PC-9 (cell line): ENCODE measurements around the gene DICER1. TPM values are rescaled to one million over a fixed set of nuclear protein-coding genes. Genes with fewer than 3 reads are reported as not detected.

Experiments used
- BruUV-seq: library from RNA; stranded (reverse); fragments of 400-500 nt; replicated peaks from 2 replicates; lab custom pipeline; 2021; lab: Mats Ljungman, UMichigan
- CTCF ChIA-PET: fragments of 300-600 bp; sonication (Branson Sonifier 250); formaldehyde crosslinking; loops from one replicate; lab custom pipeline; 2022; ENCODE audit warnings: antibody characterized with exemption; lab: Charles Lee
- POLR2A ChIA-PET: fragments of 300-600 bp; sonication (Branson Sonifier 250); formaldehyde crosslinking; loops from one replicate; lab custom pipeline; 2022; ENCODE audit warnings: antibody characterized with exemption; ENCODE audit not compliant: unreplicated experiment; lab: Charles Lee
- DNase-seq, 2 experiments: peaks; one replicate each; pipeline versions ENCODE4 v3.0.0 to v3.0.0-alpha.2; 2015 to 2022; ENCODE audit warnings: mixed read lengths in 1 of 2
- H2AFZ ChIP-seq: fragments of 200-600 bp; sonication (generic); 2 replicates; pipeline ENCODE4 v1.8.1; 2017; ENCODE audit warnings: antibody characterized with exemption
- H3F3A ChIP-seq: fragments of 200-600 bp; sonication (generic); 2 replicates; pipeline ENCODE4 v1.8.1; 2017; ENCODE audit warnings: antibody characterized with exemption, mild to moderate bottlenecking, low read depth; ENCODE audit not compliant: insufficient read depth
- H3K27ac ChIP-seq: fragments of 200-600 bp; sonication (generic); 2 replicates; pipeline ENCODE4 v1.6.1; 2016; ENCODE audit warnings: mixed run types
- H3K27me3 ChIP-seq: fragments of 200-600 bp; sonication (generic); 2 replicates; pipeline ENCODE4 v1.6.1; 2016; ENCODE audit warnings: low read depth, mixed run types; ENCODE audit not compliant: insufficient read depth
- H3K36me3 ChIP-seq: fragments of 200-600 bp; sonication (generic); 2 replicates; pipeline ENCODE4 v1.6.1; 2016; ENCODE audit warnings: low read depth, mixed run types
- H3K4me1 ChIP-seq: fragments of 200-600 bp; sonication (generic); replicated peaks from 2 replicates; pipeline ENCODE4 v1.6.1; 2016; ENCODE audit warnings: mixed run types; ENCODE audit not compliant: insufficient read depth
- H3K4me2 ChIP-seq: fragments of 200-600 bp; sonication (generic); 2 replicates; pipeline ENCODE4 v1.6.1; 2017; ENCODE audit warnings: mixed run types
- H3K4me3 ChIP-seq: fragments of 200-600 bp; sonication (generic); 2 replicates; pipeline ENCODE4 v1.6.1; 2016; ENCODE audit warnings: mixed run types
- H3K79me2 ChIP-seq: fragments of 200-600 bp; sonication (generic); 2 replicates; pipeline ENCODE4 v1.6.1; 2017; ENCODE audit warnings: low read depth, mixed run types
- H3K9me2 ChIP-seq: fragments of 200-600 bp; sonication (generic); 2 replicates; pipeline ENCODE4 v1.8.1; 2017; ENCODE audit warnings: mild to moderate bottlenecking; ENCODE audit not compliant: insufficient read depth
- H3K9me3 ChIP-seq: fragments of 200-600 bp; sonication (generic); 2 replicates; pipeline ENCODE4 v1.8.1; 2016; ENCODE audit warnings: low read depth; ENCODE audit not compliant: insufficient read depth
- H4K20me1 ChIP-seq: fragments of 200-600 bp; sonication (generic); 2 replicates; pipeline ENCODE4 v1.8.1; 2017; ENCODE audit not compliant: insufficient read depth
- EZH2 ChIP-seq: fragments of 200-600 bp; sonication (generic); IDR thresholded peaks from 2 replicates; pipeline ENCODE4 v1.8.0; 2017; ENCODE audit warnings: antibody characterized with exemption, low read depth
- intact Hi-C: fragments of 100-400 bp; cut with micrococcal nuclease; formaldehyde crosslinking; loops from one replicate; pipeline ENCODE4 v1.10.0; 2022; ENCODE audit not compliant: unreplicated experiment
- total RNA-seq: library from RNA; stranded (reverse); gene quantifications from 2 replicates; pipeline ENCODE4 v1.2.3, GENCODE V29; 2021
- TF ChIP-seq, protein P1 (sequence below): fragments of 200-600 bp; sonication (generic); conservative IDR thresholded peaks from 2 replicates; pipeline ENCODE4 v1.6.1; 2017; ENCODE audit warnings: mixed run types, antibody characterized with exemption, mild to moderate bottlenecking, moderate library complexity

Gene DICER1
- total RNA-seq, 1 experiment from 2014 or later: 15.1 TPM

DNA sequence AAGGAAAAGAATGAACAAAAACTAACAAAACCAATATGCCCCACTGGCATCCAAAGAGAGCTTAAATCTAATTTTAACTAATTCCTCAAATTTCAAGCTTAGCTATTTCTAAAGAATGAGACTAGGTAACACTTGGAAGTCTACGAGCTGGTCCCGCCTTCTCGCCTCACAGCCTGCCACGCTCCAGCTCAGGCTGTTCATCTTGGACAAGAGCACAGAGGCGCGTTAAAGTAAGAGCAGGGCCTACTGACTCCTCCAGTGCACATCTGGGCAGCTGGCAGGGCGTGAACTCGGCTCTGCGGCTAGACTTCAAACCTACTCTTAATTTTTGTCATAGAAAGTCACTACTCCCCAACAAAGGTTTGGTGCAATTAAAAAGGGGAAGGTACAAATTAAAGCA lies 64.6 kb downstream of the DICER1 start:
- Histone ChIP-seq H3K9me2 (no peaks in the 10 kb centered on the region), H3K79me2 (no peaks in the 10 kb centered on the region), H3K27ac (no peak overlapping the region), H4K20me1 (no peaks in the 10 kb centered on the region), H3K4me3 (no peak overlapping the region), H3K9me3 (no peaks in the 10 kb centered on the region), H3F3A (no peaks in the 10 kb centered on the region), H3K27me3 (no peaks in the 10 kb centered on the region), H3K4me1 (no peaks in the 10 kb centered on the region), H3K4me2 (no peak overlapping the region), H2AFZ (no peak overlapping the region), H3K36me3 (no peaks in the 10 kb centered on the region)
- TF ChIP-seq EZH2: no peak
- TF ChIP-seq, protein P1, sequence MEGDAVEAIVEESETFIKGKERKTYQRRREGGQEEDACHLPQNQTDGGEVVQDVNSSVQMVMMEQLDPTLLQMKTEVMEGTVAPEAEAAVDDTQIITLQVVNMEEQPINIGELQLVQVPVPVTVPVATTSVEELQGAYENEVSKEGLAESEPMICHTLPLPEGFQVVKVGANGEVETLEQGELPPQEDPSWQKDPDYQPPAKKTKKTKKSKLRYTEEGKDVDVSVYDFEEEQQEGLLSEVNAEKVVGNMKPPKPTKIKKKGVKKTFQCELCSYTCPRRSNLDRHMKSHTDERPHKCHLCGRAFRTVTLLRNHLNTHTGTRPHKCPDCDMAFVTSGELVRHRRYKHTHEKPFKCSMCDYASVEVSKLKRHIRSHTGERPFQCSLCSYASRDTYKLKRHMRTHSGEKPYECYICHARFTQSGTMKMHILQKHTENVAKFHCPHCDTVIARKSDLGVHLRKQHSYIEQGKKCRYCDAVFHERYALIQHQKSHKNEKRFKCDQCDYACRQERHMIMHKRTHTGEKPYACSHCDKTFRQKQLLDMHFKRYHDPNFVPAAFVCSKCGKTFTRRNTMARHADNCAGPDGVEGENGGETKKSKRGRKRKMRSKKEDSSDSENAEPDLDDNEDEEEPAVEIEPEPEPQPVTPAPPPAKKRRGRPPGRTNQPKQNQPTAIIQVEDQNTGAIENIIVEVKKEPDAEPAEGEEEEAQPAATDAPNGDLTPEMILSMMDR: no peak
- intact Hi-C loops: no loop called here
- ChIA-PET CTCF (no interaction called here), POLR2A (no interaction called here)
- no TSS peak for BruUV-seq
- DNase-seq: no peak

DNA sequence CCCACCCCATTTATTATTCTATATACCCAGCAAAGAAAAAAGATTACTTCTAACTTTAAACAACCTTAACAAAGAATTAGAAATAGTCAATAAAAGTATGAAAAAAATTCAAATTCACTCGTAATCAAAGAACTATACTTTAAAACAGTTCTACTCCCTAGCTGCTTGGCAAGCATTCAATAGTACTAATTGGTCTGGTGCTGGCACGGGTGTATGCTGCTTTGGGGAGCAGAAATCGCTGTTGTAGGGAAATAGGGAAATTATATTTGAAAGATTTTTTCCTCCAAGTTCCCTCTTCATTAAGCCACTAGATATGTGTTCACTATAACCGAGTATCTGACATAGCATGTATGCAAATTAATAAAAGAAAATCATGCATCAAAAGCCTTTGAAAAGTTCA lies 65.7 kb downstream of the DICER1 start:
- CTCF ChIA-PET: no interaction called here
- Histone ChIP-seq H4K20me1 (no peaks in the 10 kb centered on the region), H3K9me2 (no peaks in the 10 kb centered on the region), H3K4me2 (no peak overlapping the region), H3K27ac (no peak overlapping the region), H3K4me1 (no peaks in the 10 kb centered on the region), H3F3A (no peaks in the 10 kb centered on the region), H3K79me2 (no peaks in the 10 kb centered on the region), H2AFZ (no peak overlapping the region), H3K9me3 (no peaks in the 10 kb centered on the region), H3K36me3 (no peaks in the 10 kb centered on the region), H3K4me3 (no peak overlapping the region), H3K27me3 (no peaks in the 10 kb centered on the region)
- BruUV-seq: no TSS peak
- TF ChIP-seq EZH2: no peak
- TF ChIP-seq, protein P1: no peak
- POLR2A ChIA-PET: no interaction called here
- intact Hi-C loops: no loop called here
- no peak for DNase-seq

DNA sequence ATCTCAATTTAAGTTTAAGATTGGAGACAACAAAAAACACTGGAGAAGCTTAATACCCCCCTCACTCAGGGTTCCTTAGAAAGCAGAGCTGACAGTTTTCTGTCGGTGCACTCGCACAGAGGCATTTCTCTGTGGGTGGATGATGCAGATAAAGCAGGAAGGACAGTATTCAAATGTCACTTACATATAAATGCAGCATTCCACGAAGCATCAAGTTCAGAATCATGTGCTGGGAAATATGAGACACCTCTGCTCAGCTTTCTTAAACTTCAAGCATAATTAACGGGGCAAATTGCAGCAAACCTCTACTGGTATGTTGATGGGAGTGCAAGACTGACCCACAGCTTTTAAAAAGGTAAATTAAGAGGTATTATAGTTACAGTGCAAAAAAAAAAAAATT lies 68.7 kb downstream of the DICER1 start:
- BruUV-seq: no TSS peak
- no peak for DNase-seq
- H3K4me2 ChIP-seq: no peak overlapping the region
- intact Hi-C loops: no loop called here
- TF ChIP-seq EZH2: no peak
- TF ChIP-seq, protein P1: no peak
- H2AFZ ChIP-seq: no peak overlapping the region
- no peaks in the 10 kb centered on the region for H3K9me3 ChIP-seq
- CTCF ChIA-PET: no interaction called here
- H3F3A ChIP-seq: no peaks in the 10 kb centered on the region
- no peaks in the 10 kb centered on the region for H4K20me1 ChIP-seq
- no peaks in the 10 kb centered on the region for H3K4me1 ChIP-seq
- no peak overlapping the region for H3K4me3 ChIP-seq
- H3K27ac ChIP-seq: no peak overlapping the region
- H3K9me2 ChIP-seq: no peaks in the 10 kb centered on the region
- H3K36me3 ChIP-seq: no peaks in the 10 kb centered on the region
- H3K79me2 ChIP-seq: no peaks in the 10 kb centered on the region
- H3K27me3 ChIP-seq: no peaks in the 10 kb centered on the region
- POLR2A ChIA-PET: no interaction called here
